HL-60 (cell line): Measurements from ENCODE around the gene HS6ST3.

Experiments
- DNase-seq, 2 experiments: peaks; one replicate each; pipeline ENCODE4 v3.0.0-alpha.2; 2010 to 2020; ENCODE audit warnings: low read depth in 1 of 2, low spot score in 1 of 2
- H3K27ac ChIP-seq: fragments of 250-450 bp; sonication (Bioruptor Pico); replicated peaks from 2 replicates; pipeline ENCODE4 v1.5.1; 2020; ENCODE audit warnings: mild to moderate bottlenecking, moderate library complexity
- H3K27me3 ChIP-seq: fragments of 250-450 bp; sonication (Bioruptor Pico); 2 replicates; pipeline ENCODE4 v1.5.1; 2021; ENCODE audit warnings: mild to moderate bottlenecking, moderate library complexity; ENCODE audit not compliant: insufficient read depth, poor library complexity, severe bottlenecking
- H3K4me3 ChIP-seq: replicated peaks from 2 replicates; pipeline ENCODE4 v1.5.1; 2011; ENCODE audit warnings: mild to moderate bottlenecking, control low read depth, low read length; ENCODE audit not compliant: insufficient read depth
- GABPA ChIP-seq: IDR thresholded peaks from 2 replicates; pipeline ENCODE4 v1.6.1; 2012; ENCODE audit warnings: low read depth
- POLR2AphosphoS5 ChIP-seq: IDR thresholded peaks from 2 replicates; pipeline ENCODE4 v1.6.1; 2012; ENCODE audit warnings: low read depth
- SPI1 ChIP-seq: IDR thresholded peaks from 2 replicates; pipeline ENCODE4 v1.6.1; 2012; ENCODE audit warnings: low read depth, mild to moderate bottlenecking, borderline replicate concordance
- TF ChIP-seq, protein P1 (sequence below): IDR thresholded peaks from 2 replicates; pipeline ENCODE4 v1.6.1; 2012; ENCODE audit warnings: low read depth; ENCODE audit not compliant: insufficient replicate concordance
- TF ChIP-seq, protein P2 (sequence below): IDR thresholded peaks from one replicate; pipeline ENCODE4 v1.5.1; 2011; ENCODE audit warnings: low read length, control low read depth, inconsistent platforms; ENCODE audit not compliant: insufficient read depth

The HS6ST3 gene

DNA sequence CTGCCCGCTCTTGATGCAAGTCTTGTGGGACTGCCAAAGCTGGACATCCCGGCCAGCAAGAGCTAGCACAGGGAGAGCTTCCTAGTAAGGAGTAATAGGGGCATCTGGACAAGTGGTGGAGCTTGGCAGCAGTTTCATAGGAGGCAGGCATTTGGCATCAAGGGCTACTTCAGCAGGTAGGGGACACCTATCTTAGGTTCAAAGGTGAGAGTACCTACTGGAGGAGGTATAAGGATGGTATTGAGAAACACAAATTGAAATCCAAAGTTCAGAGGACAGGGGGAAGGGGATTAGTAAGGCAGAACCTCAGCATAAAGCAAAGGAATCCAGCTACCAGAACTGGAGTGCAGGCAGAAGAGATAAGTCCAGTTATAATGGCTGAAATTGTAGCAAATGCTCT, 462.7 kb downstream of the HS6ST3 start:
- no peak for TF ChIP-seq SPI1
- TF ChIP-seq, protein P1, sequence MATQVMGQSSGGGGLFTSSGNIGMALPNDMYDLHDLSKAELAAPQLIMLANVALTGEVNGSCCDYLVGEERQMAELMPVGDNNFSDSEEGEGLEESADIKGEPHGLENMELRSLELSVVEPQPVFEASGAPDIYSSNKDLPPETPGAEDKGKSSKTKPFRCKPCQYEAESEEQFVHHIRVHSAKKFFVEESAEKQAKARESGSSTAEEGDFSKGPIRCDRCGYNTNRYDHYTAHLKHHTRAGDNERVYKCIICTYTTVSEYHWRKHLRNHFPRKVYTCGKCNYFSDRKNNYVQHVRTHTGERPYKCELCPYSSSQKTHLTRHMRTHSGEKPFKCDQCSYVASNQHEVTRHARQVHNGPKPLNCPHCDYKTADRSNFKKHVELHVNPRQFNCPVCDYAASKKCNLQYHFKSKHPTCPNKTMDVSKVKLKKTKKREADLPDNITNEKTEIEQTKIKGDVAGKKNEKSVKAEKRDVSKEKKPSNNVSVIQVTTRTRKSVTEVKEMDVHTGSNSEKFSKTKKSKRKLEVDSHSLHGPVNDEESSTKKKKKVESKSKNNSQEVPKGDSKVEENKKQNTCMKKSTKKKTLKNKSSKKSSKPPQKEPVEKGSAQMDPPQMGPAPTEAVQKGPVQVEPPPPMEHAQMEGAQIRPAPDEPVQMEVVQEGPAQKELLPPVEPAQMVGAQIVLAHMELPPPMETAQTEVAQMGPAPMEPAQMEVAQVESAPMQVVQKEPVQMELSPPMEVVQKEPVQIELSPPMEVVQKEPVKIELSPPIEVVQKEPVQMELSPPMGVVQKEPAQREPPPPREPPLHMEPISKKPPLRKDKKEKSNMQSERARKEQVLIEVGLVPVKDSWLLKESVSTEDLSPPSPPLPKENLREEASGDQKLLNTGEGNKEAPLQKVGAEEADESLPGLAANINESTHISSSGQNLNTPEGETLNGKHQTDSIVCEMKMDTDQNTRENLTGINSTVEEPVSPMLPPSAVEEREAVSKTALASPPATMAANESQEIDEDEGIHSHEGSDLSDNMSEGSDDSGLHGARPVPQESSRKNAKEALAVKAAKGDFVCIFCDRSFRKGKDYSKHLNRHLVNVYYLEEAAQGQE: no peak
- TF ChIP-seq, protein P2, sequence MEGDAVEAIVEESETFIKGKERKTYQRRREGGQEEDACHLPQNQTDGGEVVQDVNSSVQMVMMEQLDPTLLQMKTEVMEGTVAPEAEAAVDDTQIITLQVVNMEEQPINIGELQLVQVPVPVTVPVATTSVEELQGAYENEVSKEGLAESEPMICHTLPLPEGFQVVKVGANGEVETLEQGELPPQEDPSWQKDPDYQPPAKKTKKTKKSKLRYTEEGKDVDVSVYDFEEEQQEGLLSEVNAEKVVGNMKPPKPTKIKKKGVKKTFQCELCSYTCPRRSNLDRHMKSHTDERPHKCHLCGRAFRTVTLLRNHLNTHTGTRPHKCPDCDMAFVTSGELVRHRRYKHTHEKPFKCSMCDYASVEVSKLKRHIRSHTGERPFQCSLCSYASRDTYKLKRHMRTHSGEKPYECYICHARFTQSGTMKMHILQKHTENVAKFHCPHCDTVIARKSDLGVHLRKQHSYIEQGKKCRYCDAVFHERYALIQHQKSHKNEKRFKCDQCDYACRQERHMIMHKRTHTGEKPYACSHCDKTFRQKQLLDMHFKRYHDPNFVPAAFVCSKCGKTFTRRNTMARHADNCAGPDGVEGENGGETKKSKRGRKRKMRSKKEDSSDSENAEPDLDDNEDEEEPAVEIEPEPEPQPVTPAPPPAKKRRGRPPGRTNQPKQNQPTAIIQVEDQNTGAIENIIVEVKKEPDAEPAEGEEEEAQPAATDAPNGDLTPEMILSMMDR: no peak
- TF ChIP-seq POLR2AphosphoS5: no peak
- no peak for TF ChIP-seq GABPA
- Histone ChIP-seq H3K27me3 (no peaks in the 10 kb centered on the region), H3K4me3 (no peak overlapping the region), H3K27ac (no peak overlapping the region)
- no peak for DNase-seq

DNA sequence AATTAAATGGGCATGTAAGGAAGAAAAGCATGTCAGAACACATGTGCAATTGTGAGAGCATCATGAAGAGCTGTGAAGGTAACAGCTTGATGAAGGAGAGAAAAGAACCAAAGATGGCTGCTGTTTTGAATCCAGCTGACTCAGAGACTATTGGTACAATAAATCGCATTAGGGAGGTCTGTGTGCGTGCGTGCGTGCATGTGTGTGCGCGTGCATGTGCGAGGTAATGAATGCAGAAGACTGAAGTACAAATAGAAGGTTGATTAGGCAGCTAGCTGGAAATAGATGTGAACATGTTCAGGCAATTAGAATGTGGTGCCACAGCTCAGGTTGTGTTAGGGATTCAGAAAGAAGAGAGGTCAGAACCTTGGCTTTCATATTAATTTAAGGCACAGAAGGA, 463.9 kb downstream of the HS6ST3 start:
- no peak for DNase-seq
- no peak overlapping the region for H3K27ac ChIP-seq
- no peaks in the 10 kb centered on the region for H3K27me3 ChIP-seq
- no peak for TF ChIP-seq POLR2AphosphoS5
- no peak for TF ChIP-seq GABPA
- TF ChIP-seq, protein P2: no peak
- TF ChIP-seq, protein P1: no peak
- TF ChIP-seq SPI1: no peak
- H3K4me3 ChIP-seq: no peak overlapping the region

DNA sequence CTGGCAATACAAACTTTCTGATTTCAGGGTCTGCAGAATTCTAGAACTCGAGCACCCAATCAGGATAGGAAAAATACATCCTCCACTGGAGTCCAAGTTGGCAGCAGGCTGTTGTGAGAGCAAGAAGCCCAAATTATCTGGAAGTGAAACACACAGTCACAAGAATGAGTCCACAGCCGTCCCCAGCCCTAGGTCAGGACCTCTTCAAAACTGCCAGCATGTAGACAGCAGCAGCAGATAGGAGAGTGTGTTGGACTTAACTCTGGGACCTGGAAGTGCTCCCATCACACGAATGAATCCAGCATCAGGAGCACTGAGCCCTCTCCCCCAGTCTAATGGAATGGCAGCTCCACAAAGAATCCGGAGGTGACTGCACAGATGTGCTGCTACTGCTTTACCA, 483.7 kb downstream of the HS6ST3 start:
- H3K4me3 ChIP-seq: no peak overlapping the region
- DNase-seq: no peak
- TF ChIP-seq, protein P1: no peak
- no peak for TF ChIP-seq GABPA
- no peak for TF ChIP-seq SPI1
- no peak for TF ChIP-seq POLR2AphosphoS5
- TF ChIP-seq, protein P2: no peak
- H3K27me3 ChIP-seq: no peaks in the 10 kb centered on the region
- no peak overlapping the region for H3K27ac ChIP-seq
